ENCODE data around the gene CDH20. TPM values are rescaled to one million over a fixed set of nuclear protein-coding genes. Genes with fewer than 3 reads are reported as not detected.

CDH20 gene
- 1 to 10 TPM; 1.2 to 4.1 (median 1.6) TPM for total RNA-seq

- Histone ChIP-seq H3K4me3 (peak within 1 kb of the TSS; percentile 51), H3K4me1 (peaks cover 17% of the 10 kb centered on the region), H3K36me3 (no peaks in the 10 kb centered on the region), H3K27ac (no peak within 1 kb of the TSS), H3K27me3 (peaks cover 30% of the 10 kb centered on the region), H3K9me3 (no peaks in the 10 kb centered on the region)
- 3% methylated on average over 15 of the region's 32 CpGs for WGBS
- DNase-seq (ENCODE audit: low spot score in 2 of 2): no peak
- TF ChIP-seq POLR2A (IDR thresholded peaks at IDR 0.05): no peak
- TF ChIP-seq CTCF (IDR thresholded peaks at IDR 0.05): no peak
- no peak for TF ChIP-seq EP300 (IDR thresholded peaks at IDR 0.05)
- no peak for TF ChIP-seq POLR2AphosphoS5 (IDR thresholded peaks at IDR 0.05)
Measured at GRCh38 chr18:61333271-61333745, at the start of gene CDH20. CDH20 (plus strand) TSS chr18:61333430.

- WGBS: 80% methylated on average over 4 of the region's 4 CpGs
- no peak for DNase-seq (ENCODE audit: low spot score in 2 of 2)
- TF ChIP-seq POLR2AphosphoS5 (IDR thresholded peaks at IDR 0.05) (no peak), EP300 (IDR thresholded peaks at IDR 0.05) (no peak), CTCF (IDR thresholded peaks at IDR 0.05) (no peak), POLR2A (IDR thresholded peaks at IDR 0.05) (no peak)
- no peak overlapping the region for H3K27ac ChIP-seq
- no peaks in the 10 kb centered on the region for H3K27me3 ChIP-seq
- H3K36me3 ChIP-seq: no peaks in the 10 kb centered on the region
- H3K9me3 ChIP-seq: peaks cover 13% of the 10 kb centered on the region
- no peak overlapping the region for H3K4me3 ChIP-seq
- H3K4me1 ChIP-seq: no peaks in the 10 kb centered on the region
Measured at GRCh38 chr18:61284039-61284438, 49.2 kb upstream of the CDH20 start.

DNA sequence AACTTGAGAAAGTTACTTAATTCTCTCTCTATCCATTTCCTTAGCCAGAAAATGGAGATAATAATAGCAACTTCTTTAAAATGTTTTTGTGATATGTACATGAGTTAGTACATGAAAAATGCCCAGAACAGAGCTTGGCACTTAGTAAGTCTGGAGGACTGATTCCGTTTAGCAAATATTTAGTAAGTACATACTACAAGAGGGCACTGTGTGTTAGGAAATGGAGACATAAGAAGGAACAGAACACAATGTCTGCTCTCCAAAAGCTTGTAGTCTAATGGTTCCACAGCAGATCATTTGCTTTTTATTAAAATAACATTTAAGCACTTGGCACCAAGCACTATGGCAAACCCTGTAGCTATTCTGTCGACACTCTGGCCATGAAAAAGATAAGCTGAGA is 47.5 kb upstream of the CDH20 start:
- DNase-seq (ENCODE audit: low spot score in 2 of 2): no peak
- peaks cover 7% of the 10 kb centered on the region for H3K9me3 ChIP-seq
- TF ChIP-seq CTCF (IDR thresholded peaks at IDR 0.05) (no peak), POLR2A (IDR thresholded peaks at IDR 0.05) (no peak)
- H3K27me3 ChIP-seq: no peaks in the 10 kb centered on the region
- H3K27ac ChIP-seq: no peak overlapping the region
- H3K4me3 ChIP-seq: no peak overlapping the region
- H3K36me3 ChIP-seq: no peaks in the 10 kb centered on the region
- 39% methylated on average over 2 of the region's 2 CpGs for WGBS
- H3K4me1 ChIP-seq: no peaks in the 10 kb centered on the region

DNA sequence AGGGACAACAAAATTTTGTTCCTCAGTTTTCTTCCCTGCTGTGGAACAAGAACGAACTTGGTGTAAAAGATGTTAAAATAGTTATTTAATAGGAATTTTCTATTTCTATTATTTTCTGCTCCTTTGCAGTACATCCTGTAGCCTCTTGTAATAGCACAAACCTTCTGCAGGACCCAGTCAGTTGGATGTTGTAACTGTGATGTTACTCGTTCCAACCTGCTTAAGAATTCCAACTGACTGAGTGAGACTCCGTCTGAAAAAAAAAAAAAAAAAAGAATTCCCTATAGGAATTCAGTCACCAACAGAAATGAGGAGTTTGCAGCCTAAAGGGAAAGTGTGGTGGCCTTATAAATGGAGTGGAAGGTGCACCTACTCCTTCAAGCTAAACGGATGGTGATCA is 46.4 kb upstream of the CDH20 start:
- H3K4me3 ChIP-seq: no peak overlapping the region
- DNase-seq (ENCODE audit: low spot score in 2 of 2): no peak
- no peaks in the 10 kb centered on the region for H3K9me3 ChIP-seq
- no peaks in the 10 kb centered on the region for H3K27me3 ChIP-seq
- TF ChIP-seq POLR2A (IDR thresholded peaks at IDR 0.05) (no peak), POLR2AphosphoS5 (IDR thresholded peaks at IDR 0.05) (no peak), EP300 (IDR thresholded peaks at IDR 0.05) (no peak), CTCF (IDR thresholded peaks at IDR 0.05) (no peak)
- WGBS: 60% methylated on average over 4 of the region's 4 CpGs
- H3K4me1 ChIP-seq: no peaks in the 10 kb centered on the region
- no peak overlapping the region for H3K27ac ChIP-seq
- no peaks in the 10 kb centered on the region for H3K36me3 ChIP-seq

DNA sequence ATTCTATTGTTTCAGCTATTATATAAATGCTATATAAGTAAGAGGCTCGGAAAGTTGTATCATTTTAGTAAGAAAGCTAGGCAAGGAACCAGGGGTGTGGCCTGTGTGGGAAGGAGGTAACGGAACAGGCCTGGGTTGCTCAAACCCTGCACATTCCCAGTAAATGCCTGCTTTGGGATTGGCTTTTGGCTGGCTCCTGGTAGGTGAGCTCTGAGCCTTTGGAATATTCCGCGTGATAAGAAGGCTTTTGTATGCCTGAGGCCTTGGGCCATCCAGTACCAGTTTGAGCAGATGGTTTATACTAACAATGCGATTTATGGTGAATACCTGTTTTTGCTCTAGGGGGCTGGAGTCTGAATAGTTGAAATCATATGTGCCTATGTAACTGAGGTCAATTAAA is 42.6 kb upstream of the CDH20 start:
- Histone ChIP-seq H3K9me3 (no peaks in the 10 kb centered on the region), H3K27me3 (no peaks in the 10 kb centered on the region), H3K27ac (no peak overlapping the region), H3K36me3 (no peaks in the 10 kb centered on the region), H3K4me3 (no peak overlapping the region), H3K4me1 (no peaks in the 10 kb centered on the region)
- WGBS: 72% methylated on average over 5 of the region's 5 CpGs
- DNase-seq (ENCODE audit: low spot score in 2 of 2): no peak
- TF ChIP-seq POLR2A (IDR thresholded peaks at IDR 0.05): no peak
- no peak for TF ChIP-seq POLR2AphosphoS5 (IDR thresholded peaks at IDR 0.05)
- no peak for TF ChIP-seq EP300 (IDR thresholded peaks at IDR 0.05)
- no peak for TF ChIP-seq CTCF (IDR thresholded peaks at IDR 0.05)

Data from suprapubic skin (tissue), 4 donors.